Gastrocnemius medialis (tissue), 4 donors: ENCODE measurements around the gene GLRX2. TPM values are rescaled to one million over a fixed set of nuclear protein-coding genes. Genes with fewer than 3 reads are reported as not detected.

Experiments
- ATAC-seq, 2 donors: fragments of 150-250 bp; one replicate each; pipeline ENCODE4 v1.9.1; 2016
- DNase-seq, 2 donors: peaks; one replicate each; pipeline ENCODE4 v3.0.0-alpha.2; 2019
- H3K27ac ChIP-seq, 4 donors: fragments of 200-600 bp; sonication (generic); 1 replicate in 1 of 4; 2 replicates in 3 of 4; pipeline ENCODE4 v1.5.1; 2016 to 2018; ENCODE audit warnings: mild to moderate bottlenecking in 2 of 4, moderate library complexity in 1 of 4
- H3K27me3 ChIP-seq, 3 donors: fragments of 200-600 bp; sonication (generic) in 2 of 3; 1 replicate in 1 of 3; 2 replicates in 2 of 3; pipeline versions ENCODE4 v1.5.1 to v1.6.0; 2016 to 2019; ENCODE audit warnings: mild to moderate bottlenecking in 1 of 3, moderate library complexity in 1 of 3
- H3K36me3 ChIP-seq, 2 donors: fragments of 200-600 bp; sonication (generic) in 1 of 2; one replicate each; pipeline ENCODE4 v1.5.1; 2017 to 2018
- H3K4me1 ChIP-seq, 2 donors: fragments of 200-600 bp; sonication (generic) in 1 of 2; one replicate each; pipeline ENCODE4 v1.5.1; 2016 to 2017; ENCODE audit warnings: mild to moderate bottlenecking in 2 of 2
- H3K4me3 ChIP-seq, 4 donors: fragments of 200-600 bp; sonication (generic) in 3 of 4; 1 replicate in 1 of 4; 2 replicates in 3 of 4; pipeline ENCODE4 v1.5.1; 2016 to 2019; ENCODE audit warnings: mild to moderate bottlenecking in 2 of 4
- H3K9me3 ChIP-seq, 3 donors: fragments of 200-600 bp; sonication (generic) in 2 of 3; 1 replicate in 1 of 3; 2 replicates in 2 of 3; pipeline ENCODE4 v1.5.1; 2016 to 2019
- CTCF ChIP-seq, 5 experiments: fragments of 450-650 bp in 3 of 5; fragments of 200-600 bp in 2 of 5; sonication (generic) in 2 of 5; IDR thresholded peaks in 4 of 5; conservative IDR thresholded peaks in 1 of 5; 1 replicate in 4 of 5; 2 replicates in 1 of 5; pipeline ENCODE4 v1.5.1; 2016 to 2019; ENCODE audit warnings: antibody characterized with exemption in 5 of 5, mild to moderate bottlenecking in 3 of 5, moderate library complexity in 3 of 5
- POLR2A ChIP-seq, 2 donors: fragments of 450-650 bp; IDR thresholded peaks; one replicate each; pipeline ENCODE4 v1.6.1; 2017; ENCODE audit warnings: antibody characterized with exemption in 2 of 2, mild to moderate bottlenecking in 2 of 2, moderate library complexity in 2 of 2
- in situ Hi-C, 4 donors: fragments of 200-750 bp; cut with MboI; loops; one replicate each; pipeline versions ENCODE4 v1.15.0 to v1.8.0; 2017; ENCODE audit warnings: low sequenced_read_pairs in 4 of 4
- intact Hi-C: fragments of 100-400 bp; cut with DNase I; formaldehyde crosslinking; loops from one replicate; pipeline ENCODE4 v1.15.1; 2023; ENCODE audit warnings: low total_unique reads
- total RNA-seq, 4 donors: library from RNA; depleted of rRNA; stranded (reverse); fragments of >200 nt; gene quantifications; one replicate each; pipeline versions ENCODE4 v1.1.0 to v1.2.3, GENCODE V29; 2016

The GLRX2 gene
- total RNA-seq, 4 donors from 2014 or later: 11.9 to 42.8 (median 20.7) TPM

GRCh38 chr1:193142409-193142808 is 37.2 kb upstream of the GLRX2 start:
- TF ChIP-seq POLR2A (IDR thresholded peaks at IDR 0.05) (no peak), CTCF (IDR thresholded peaks at IDR 0.05 in 4 of 5, conservative IDR thresholded peaks at IDR 0.05 in 1 of 5) (no peak)
- intact Hi-C loops (no loop called here), in situ Hi-C loops (no loop called here)
- ATAC-seq (no peak), DNase-seq (no peak)
- no peak overlapping the region for H3K4me3 ChIP-seq
- H3K27me3 ChIP-seq: no peaks in the 10 kb centered on the region
- no peaks in the 10 kb centered on the region for H3K9me3 ChIP-seq
- H3K36me3 ChIP-seq: peaks cover 0 to 35% of the 10 kb centered on the region in 2 donors
- H3K4me1 ChIP-seq: no peaks in the 10 kb centered on the region
- no peak overlapping the region for H3K27ac ChIP-seq

- no peak overlapping the region for H3K4me3 ChIP-seq
- H3K4me1 ChIP-seq: no peaks in the 10 kb centered on the region
- H3K27me3 ChIP-seq: no peaks in the 10 kb centered on the region
- no peak overlapping the region for H3K27ac ChIP-seq
- H3K36me3 ChIP-seq: peaks cover 0 to 31% of the 10 kb centered on the region in 2 donors
- no peak for DNase-seq
- ATAC-seq: no peak
- intact Hi-C loops: no loop called here
- H3K9me3 ChIP-seq: no peaks in the 10 kb centered on the region
- in situ Hi-C loops: no loop called here
- TF ChIP-seq CTCF (IDR thresholded peaks at IDR 0.05 in 4 of 5, conservative IDR thresholded peaks at IDR 0.05 in 1 of 5) (no peak), POLR2A (IDR thresholded peaks at IDR 0.05) (no peak)
These were observed 36.6 kb upstream of the GLRX2 start for GRCh38 chr1:193141804-193142203.

DNA sequence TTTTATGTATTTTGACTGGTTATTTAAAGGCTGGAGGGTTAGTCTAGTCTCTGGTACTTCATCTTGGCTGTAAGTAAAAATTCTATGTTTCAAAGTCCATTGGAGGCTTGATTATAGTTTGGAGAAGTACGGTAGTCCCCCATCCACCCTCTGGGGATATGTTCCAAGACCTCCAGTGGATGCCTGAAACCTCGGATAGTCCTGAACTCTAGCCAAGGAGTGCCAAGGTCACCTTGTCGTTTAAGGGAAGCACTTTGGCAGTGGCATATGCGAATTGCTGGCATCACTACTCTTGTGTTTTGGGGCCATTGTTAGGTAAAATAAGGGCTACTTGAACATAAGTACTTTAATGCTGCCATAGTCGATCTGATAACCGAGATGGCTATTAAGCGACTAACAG is 35.0 kb upstream of the GLRX2 start:
- ATAC-seq (no peak), DNase-seq (no peak)
- intact Hi-C loops (no loop called here), in situ Hi-C loops (no loop called here)
- H3K27me3 ChIP-seq: no peaks in the 10 kb centered on the region
- H3K27ac ChIP-seq: no peak overlapping the region
- no peaks in the 10 kb centered on the region for H3K9me3 ChIP-seq
- no peak for TF ChIP-seq CTCF (IDR thresholded peaks at IDR 0.05 in 4 of 5, conservative IDR thresholded peaks at IDR 0.05 in 1 of 5)
- TF ChIP-seq POLR2A (IDR thresholded peaks at IDR 0.05): no peak
- no peak overlapping the region for H3K4me3 ChIP-seq
- H3K4me1 ChIP-seq: no peaks in the 10 kb centered on the region
- peaks cover 0 to 41% of the 10 kb centered on the region in 2 donors for H3K36me3 ChIP-seq

DNA sequence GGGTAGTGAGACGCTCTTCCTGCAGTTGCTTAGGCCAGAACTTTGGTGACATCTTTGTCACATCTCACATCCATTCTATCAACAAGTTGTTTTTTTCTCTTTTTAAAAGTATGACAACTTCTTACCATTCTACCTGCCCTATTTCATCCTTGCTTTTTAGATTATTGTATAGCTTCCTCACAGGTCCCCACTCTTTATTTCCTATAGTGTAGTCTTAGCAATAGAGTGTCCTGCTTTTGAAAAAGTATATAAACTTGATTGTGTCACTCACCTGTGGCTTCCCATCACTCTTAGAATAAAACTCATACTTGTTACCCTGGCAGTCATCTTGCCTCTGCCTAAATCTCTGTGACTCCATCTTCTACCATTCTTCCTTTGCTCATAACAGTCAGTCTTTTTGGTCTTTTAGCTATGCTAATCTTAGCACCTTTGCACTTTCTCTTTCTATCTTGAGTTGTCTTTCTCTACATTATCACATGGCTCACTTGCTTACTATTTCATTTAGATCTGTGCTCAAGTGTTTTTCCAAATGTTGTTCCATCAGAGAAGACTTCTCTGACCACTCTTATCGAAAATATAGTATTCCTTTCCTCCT is 26.1 kb upstream of the GLRX2 start:
- peaks cover 0 to 42% of the 10 kb centered on the region in 2 donors for H3K36me3 ChIP-seq

More for the DNA sequence above, 26.1 kb upstream of the GLRX2 start:
- H3K4me1 ChIP-seq: no peaks in the 10 kb centered on the region
- DNase-seq (no peak), ATAC-seq (no peak)
- H3K27me3 ChIP-seq: no peaks in the 10 kb centered on the region
- intact Hi-C loops (no loop called here), in situ Hi-C loops (no loop called here)
- no peak for TF ChIP-seq POLR2A (IDR thresholded peaks at IDR 0.05)
- no peak for TF ChIP-seq CTCF (IDR thresholded peaks at IDR 0.05 in 4 of 5, conservative IDR thresholded peaks at IDR 0.05 in 1 of 5)
- H3K4me3 ChIP-seq: no peak overlapping the region
- no peak overlapping the region for H3K27ac ChIP-seq
- H3K9me3 ChIP-seq: no peaks in the 10 kb centered on the region
